GM10266 (cell line): Measurements from ENCODE around the gene RHOH.
"Not testable (repeated sequence)": the region's sequence is repeated elsewhere in the genome, so short reads cannot be mapped to it uniquely, and the experiment has no call there.

Experiments
- DNase-seq: peaks from one replicate; pipeline ENCODE4 v3.0.0; 2012; ENCODE audit errors: extremely low spot score
- CTCF ChIP-seq: IDR thresholded peaks from 2 replicates; pipeline ENCODE4 v1.5.1; 2012; ENCODE audit warnings: mild to moderate bottlenecking, low read depth; ENCODE audit not compliant: control insufficient read depth, insufficient read depth; ENCODE audit errors: missing control alignments

Gene RHOH

GRCh38 chr4:40288566-40288965 lies 91.7 kb downstream of the RHOH start:
- DNase-seq, result no peak
- TF ChIP-seq CTCF, result no peak

GRCh38 chr4:40289366-40290188 lies 92.7 kb downstream of the RHOH start:
- no peak for TF ChIP-seq CTCF
- DNase-seq, result no peak

GRCh38 chr4:40290611-40291186 lies 93.9 kb downstream of the RHOH start:
- not testable (repeated sequence) for DNase-seq

- TF ChIP-seq CTCF, result no peak
- DNase-seq, result no peak
Measured at GRCh38 chr4:40292313-40292759, 95.5 kb downstream of the RHOH start.

DNA sequence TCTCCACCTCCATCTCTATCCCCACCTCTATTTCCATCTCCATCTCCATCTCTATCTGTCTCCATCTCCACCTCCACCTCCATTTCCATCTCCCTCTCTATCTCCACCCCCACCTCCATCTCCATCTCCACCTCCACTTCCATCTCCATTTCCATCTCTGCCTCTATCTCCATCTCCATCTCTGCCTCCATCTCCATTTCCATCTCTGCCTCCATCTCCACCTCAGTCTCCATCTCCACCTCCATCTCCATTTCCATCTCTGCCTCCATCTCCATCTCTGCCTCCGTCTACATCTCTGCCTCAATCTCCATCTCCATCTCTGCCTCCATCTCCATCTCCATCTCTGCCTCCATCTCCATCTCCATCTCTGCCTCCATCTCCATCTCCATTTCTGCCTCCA lies 97.5 kb downstream of the RHOH start:
- TF ChIP-seq CTCF, result no peak

DNA sequence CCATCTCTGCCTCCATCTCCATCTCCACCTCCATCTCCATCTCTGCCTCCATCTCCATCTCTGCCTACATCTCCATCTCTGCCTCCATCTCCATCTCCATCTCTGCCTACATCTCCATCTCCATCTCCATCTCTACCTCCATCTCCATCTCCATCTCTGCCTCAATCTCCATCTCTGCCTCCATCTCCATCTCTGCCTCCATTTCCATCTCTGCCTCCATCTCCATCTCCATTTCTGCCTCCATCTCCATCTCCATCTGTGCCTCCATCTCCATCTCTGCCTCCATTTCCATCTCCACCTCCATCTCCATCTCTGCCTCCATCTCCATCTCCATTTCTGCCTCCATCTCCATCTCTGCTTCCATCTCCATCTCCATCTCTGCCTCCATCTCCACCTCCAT lies 98.2 kb downstream of the RHOH start:
- DNase-seq, result not testable (repeated sequence)

More for the DNA sequence above, 97.5 kb downstream of the RHOH start:
- no peak for DNase-seq

DNA sequence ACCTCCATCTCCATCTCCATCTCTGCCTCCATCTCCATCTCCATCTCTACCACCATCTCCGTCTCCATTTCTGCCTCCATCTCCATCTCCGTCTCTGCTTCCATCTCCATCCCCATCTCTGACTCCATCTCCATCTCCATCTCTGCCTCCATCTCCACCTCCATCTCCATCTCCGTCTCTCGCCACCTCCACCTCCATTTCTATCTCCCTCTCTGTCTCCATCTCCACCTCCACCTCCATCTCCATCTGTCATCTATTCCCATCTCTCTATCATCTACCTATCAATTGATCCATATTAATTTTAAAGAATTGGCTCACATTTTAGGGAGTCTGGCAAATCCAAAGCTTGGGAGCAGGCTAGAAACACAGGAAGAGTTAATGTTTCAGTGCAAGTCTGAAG lies 98.7 kb downstream of the RHOH start:
- no peak for DNase-seq
- TF ChIP-seq CTCF, result no peak
